Erythroblast (primary cell): ENCODE results near the gene COX19.

Experiments
- GATA1 ChIP-seq: IDR thresholded peaks from 2 replicates; pipeline ENCODE4 v1.6.1; 2011; ENCODE audit warnings: low read depth, mild to moderate bottlenecking, control low read depth, low read length, moderate library complexity
- POLR2A ChIP-seq: IDR thresholded peaks from 2 replicates; pipeline ENCODE4 v1.6.1; 2011; ENCODE audit warnings: mild to moderate bottlenecking, low read length

DNA sequence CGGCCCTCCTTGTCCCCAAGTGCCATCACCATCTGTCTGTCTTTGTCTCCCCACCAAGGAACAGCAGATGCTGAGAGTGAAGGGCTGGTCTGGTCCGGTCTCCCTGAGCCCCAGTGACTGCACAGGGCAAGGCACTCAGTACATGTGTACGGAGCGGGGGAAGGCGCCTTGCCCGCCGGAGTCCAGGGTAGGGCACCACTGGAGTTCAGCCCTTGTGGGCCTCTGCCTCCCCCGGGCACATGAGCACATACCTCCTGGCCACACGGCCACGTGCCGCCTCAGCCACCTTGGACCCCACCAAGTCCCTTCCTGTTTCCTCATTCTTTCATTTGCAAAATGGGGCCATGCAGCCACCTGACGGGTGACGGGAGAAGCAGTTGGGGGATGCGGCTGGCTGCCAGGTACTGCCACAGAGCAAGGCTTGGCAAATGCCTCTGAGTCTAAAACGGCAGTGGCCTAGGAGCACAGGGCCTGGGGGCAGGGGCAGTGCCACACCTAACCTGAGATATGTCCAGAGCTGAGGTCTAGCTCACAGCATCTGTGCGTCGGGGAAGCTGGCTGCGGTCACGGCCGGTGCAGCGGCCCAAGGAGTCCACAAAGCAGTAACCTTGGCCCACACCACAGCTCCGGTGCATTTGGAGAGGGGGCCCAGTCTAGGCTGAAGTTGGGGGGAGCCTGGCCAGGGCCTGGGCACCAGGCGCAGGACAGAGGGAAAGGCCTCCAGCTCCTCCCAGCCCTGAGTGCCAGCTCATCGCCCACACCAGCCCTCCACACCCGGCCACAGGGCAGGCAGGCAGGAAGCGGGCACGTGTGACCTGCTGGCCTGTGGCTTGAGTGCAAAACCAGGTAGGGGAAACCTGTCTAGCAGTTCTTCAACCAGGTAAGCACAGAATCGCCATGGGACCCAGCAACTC is 26.1 kb downstream of the COX19 start:
- TF ChIP-seq POLR2A (no peak), GATA1 (no peak)
